NB4 (cell line): ENCODE results near the gene RAPGEF4.

Experiments
- POLR2A ChIP-seq: IDR thresholded peaks from 2 replicates; pipeline ENCODE4 v1.6.1; 2011; ENCODE audit warnings: mild to moderate bottlenecking; ENCODE audit not compliant: insufficient read length; ENCODE audit errors: extremely low read depth
- TF ChIP-seq, protein P1 (sequence below): IDR thresholded peaks from one replicate; pipeline ENCODE4 v1.5.1; 2012; ENCODE audit warnings: low read depth, low read length

DNA sequence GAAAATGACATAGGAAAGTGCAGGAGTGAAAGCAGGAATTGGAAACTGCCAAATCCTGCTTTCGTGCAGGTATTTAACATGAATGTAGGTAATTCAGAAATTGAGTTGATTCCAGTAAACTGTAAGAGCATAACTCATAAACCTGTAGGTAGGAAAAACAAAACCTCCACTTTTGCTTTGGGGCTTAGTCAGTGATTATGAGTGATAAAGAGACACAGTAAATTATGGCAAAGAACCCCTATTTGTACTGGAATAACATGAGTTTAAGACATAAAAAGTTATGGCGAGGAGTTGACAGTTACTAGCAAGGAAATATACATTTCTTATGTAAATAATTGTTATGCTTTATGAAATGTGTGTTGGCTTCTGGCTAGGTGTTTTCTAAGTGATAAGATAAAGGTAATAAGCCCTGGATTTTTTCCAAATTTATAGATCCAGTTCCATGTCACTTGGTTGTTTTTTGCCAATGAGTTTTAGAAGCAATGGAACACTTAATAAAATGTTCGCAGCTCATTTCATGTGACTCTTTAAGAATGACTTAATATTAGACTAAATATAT lies 357.3 kb downstream of the RAPGEF4 start:
- no peak for TF ChIP-seq POLR2A
- TF ChIP-seq, protein P1, sequence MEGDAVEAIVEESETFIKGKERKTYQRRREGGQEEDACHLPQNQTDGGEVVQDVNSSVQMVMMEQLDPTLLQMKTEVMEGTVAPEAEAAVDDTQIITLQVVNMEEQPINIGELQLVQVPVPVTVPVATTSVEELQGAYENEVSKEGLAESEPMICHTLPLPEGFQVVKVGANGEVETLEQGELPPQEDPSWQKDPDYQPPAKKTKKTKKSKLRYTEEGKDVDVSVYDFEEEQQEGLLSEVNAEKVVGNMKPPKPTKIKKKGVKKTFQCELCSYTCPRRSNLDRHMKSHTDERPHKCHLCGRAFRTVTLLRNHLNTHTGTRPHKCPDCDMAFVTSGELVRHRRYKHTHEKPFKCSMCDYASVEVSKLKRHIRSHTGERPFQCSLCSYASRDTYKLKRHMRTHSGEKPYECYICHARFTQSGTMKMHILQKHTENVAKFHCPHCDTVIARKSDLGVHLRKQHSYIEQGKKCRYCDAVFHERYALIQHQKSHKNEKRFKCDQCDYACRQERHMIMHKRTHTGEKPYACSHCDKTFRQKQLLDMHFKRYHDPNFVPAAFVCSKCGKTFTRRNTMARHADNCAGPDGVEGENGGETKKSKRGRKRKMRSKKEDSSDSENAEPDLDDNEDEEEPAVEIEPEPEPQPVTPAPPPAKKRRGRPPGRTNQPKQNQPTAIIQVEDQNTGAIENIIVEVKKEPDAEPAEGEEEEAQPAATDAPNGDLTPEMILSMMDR = no peak
